ENCODE results near the gene CCNI2.

CCNI2 gene

GRCh38 chr5:132788508-132788907, 41.3 kb downstream of the CCNI2 start:
- Histone ChIP-seq H3K9me3 (ENCODE audit: severe bottlenecking) (no peaks in the 10 kb centered on the region), H3K4me3 (ENCODE audit: severe bottlenecking) (no peak overlapping the region), H3K27ac (ENCODE audit: poor library complexity, severe bottlenecking) (no peak overlapping the region), H3K27me3 (ENCODE audit: insufficient read depth, poor library complexity, severe bottlenecking) (no peaks in the 10 kb centered on the region), H3K36me3 (ENCODE audit: low read depth) (no peaks in the 10 kb centered on the region), H3K4me1 (ENCODE audit: insufficient read depth, poor library complexity, severe bottlenecking) (no peaks in the 10 kb centered on the region)
- TF ChIP-seq, protein P1, sequence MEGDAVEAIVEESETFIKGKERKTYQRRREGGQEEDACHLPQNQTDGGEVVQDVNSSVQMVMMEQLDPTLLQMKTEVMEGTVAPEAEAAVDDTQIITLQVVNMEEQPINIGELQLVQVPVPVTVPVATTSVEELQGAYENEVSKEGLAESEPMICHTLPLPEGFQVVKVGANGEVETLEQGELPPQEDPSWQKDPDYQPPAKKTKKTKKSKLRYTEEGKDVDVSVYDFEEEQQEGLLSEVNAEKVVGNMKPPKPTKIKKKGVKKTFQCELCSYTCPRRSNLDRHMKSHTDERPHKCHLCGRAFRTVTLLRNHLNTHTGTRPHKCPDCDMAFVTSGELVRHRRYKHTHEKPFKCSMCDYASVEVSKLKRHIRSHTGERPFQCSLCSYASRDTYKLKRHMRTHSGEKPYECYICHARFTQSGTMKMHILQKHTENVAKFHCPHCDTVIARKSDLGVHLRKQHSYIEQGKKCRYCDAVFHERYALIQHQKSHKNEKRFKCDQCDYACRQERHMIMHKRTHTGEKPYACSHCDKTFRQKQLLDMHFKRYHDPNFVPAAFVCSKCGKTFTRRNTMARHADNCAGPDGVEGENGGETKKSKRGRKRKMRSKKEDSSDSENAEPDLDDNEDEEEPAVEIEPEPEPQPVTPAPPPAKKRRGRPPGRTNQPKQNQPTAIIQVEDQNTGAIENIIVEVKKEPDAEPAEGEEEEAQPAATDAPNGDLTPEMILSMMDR (IDR thresholded peaks at IDR 0.05; ENCODE audit: poor library complexity, severe bottlenecking), result no peak
- ATAC-seq (ENCODE audit: low read depth) (no peak), DNase-seq (ENCODE audit: low spot score) (no peak)

DNA sequence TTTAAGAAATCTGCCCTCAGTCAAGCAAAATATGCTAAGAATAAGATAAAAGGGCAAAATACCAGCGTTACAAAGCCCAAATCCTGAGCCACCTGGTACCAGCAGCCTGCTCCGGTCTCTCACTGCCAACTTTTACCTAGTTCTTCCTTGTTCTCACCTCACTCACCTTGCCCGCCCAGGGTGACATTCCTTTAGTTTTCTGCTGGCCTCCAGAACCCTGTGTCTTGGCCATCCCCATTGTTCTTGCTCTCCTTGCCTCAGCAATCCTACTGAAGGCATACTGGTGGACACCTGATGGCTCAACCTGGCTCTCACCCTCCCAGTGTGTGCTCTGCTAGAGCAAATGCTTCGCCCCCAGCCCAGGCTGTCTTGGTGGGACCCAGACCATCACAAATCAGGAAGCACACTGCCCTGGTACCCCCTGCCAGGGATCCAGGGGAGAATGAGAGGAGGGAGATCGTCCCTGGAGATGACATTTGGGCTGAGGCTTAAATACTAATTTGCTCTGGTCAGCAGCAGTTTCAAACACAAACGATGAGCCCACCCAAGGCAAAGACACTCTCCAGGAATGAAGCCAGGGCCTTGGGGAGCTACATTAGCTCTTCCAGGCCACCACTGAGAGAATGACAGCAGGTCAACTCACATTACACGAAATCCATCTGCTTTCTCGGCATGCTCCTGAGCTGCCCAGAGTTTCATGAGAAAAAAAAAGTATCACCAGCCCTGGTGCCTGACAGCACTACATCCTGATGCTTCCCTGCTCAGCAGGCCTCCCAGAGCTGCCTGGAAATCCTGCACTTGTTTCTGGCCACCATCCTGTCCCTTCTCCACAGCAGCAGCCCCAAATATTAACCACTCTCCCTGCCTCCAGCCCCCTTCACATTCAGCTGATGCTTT, 42.0 kb downstream of the CCNI2 start:
- H3K27ac ChIP-seq (ENCODE audit: poor library complexity, severe bottlenecking), result no peak overlapping the region
- H3K4me1 ChIP-seq (ENCODE audit: insufficient read depth, poor library complexity, severe bottlenecking), result no peaks in the 10 kb centered on the region
- H3K27me3 ChIP-seq (ENCODE audit: insufficient read depth, poor library complexity, severe bottlenecking), result no peaks in the 10 kb centered on the region
- DNase-seq (ENCODE audit: low spot score) (no peak), ATAC-seq (ENCODE audit: low read depth) (no peak)
- H3K9me3 ChIP-seq (ENCODE audit: severe bottlenecking), result no peaks in the 10 kb centered on the region
- no peak overlapping the region for H3K4me3 ChIP-seq (ENCODE audit: severe bottlenecking)
- no peaks in the 10 kb centered on the region for H3K36me3 ChIP-seq (ENCODE audit: low read depth)
- TF ChIP-seq, protein P1 (IDR thresholded peaks at IDR 0.05; ENCODE audit: poor library complexity, severe bottlenecking), result no peak

DNA sequence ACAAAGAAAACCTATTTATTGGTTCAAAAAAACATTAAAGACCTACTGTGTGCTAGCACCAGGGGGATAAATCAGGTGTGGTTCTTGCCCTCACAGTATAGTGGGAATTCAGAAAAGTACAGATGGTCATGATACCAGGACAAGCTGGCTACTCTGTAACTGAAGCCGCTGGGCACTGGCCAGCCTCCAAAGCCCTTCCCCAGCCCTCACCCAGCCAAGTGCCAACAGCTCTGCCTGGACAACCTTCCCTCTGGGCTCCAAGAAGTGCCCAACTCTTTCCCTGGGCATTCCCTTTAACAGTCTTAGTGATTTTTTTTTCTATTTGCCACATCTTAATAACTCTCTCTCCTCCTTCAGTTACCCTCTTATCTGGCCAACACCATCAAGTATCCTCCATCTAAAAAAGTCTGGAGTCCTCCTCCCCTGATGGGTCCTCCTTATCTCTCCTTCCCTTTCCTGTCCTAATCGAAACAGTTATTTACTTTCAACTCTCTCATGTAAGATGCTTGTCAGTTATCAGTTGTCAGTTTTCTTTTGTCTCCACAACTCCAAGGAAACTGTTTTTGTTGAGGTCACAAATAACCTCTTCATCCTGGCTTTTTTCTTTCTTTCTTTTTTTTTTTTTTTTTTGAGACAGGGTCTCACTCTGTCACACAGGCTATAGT, 43.1 kb downstream of the CCNI2 start:
- Histone ChIP-seq H3K4me3 (ENCODE audit: severe bottlenecking) (no peak overlapping the region), H3K36me3 (ENCODE audit: low read depth) (no peaks in the 10 kb centered on the region), H3K27me3 (ENCODE audit: insufficient read depth, poor library complexity, severe bottlenecking) (no peaks in the 10 kb centered on the region), H3K9me3 (ENCODE audit: severe bottlenecking) (no peaks in the 10 kb centered on the region), H3K27ac (ENCODE audit: poor library complexity, severe bottlenecking) (no peak overlapping the region), H3K4me1 (ENCODE audit: insufficient read depth, poor library complexity, severe bottlenecking) (no peaks in the 10 kb centered on the region)
- DNase-seq (ENCODE audit: low spot score) (no peak), ATAC-seq (ENCODE audit: low read depth) (no peak)
- TF ChIP-seq, protein P1 (IDR thresholded peaks at IDR 0.05; ENCODE audit: poor library complexity, severe bottlenecking), result no peak

DNA sequence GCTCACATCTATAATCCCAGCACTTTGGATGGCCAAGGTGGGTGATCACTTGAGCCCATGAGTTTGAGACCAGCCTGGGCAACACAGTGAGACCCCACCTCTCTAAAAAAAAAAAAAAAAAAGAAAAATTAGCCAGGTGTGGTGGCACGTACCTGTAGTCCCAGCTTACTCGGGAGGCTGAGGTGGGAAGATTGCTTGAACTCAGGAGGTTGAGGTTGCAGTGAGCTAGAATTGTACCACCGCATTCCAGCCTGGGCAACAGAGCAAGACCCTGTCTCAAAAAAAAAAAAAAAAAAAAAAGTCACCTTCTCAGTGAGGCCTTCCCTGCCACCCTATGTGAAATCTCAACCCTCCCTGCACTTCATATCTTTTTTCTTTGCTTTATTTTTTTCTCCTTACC, 43.8 kb downstream of the CCNI2 start:
- Histone ChIP-seq H3K4me1 (ENCODE audit: insufficient read depth, poor library complexity, severe bottlenecking) (no peaks in the 10 kb centered on the region), H3K36me3 (ENCODE audit: low read depth) (no peaks in the 10 kb centered on the region), H3K27me3 (ENCODE audit: insufficient read depth, poor library complexity, severe bottlenecking) (no peaks in the 10 kb centered on the region), H3K4me3 (ENCODE audit: severe bottlenecking) (no peak overlapping the region), H3K27ac (ENCODE audit: poor library complexity, severe bottlenecking) (no peak overlapping the region), H3K9me3 (ENCODE audit: severe bottlenecking) (no peaks in the 10 kb centered on the region)
- TF ChIP-seq, protein P1 (IDR thresholded peaks at IDR 0.05; ENCODE audit: poor library complexity, severe bottlenecking), result no peak
- no peak for DNase-seq (ENCODE audit: low spot score)
- ATAC-seq (ENCODE audit: low read depth), result no peak
